HepG2 (cell line): ENCODE measurements around the gene MAPK8IP3. TPM values are rescaled to one million over a fixed set of nuclear protein-coding genes. Genes with fewer than 3 reads are reported as not detected.

Experiments used
- ATAC-seq: fragments of 200-7000 bp; cut with Tn5 transposase; 3 replicates; pipeline ENCODE4 v1.9.1; 2020; ENCODE audit warnings: mild to moderate bottlenecking, moderate library complexity
- BruUV-seq: library from RNA; stranded (reverse); fragments of 400-500 nt; replicated peaks from 2 replicates; lab custom pipeline; 2021; lab: Mats Ljungman, UMichigan
- CTCF ChIA-PET: fragments of 300-600 bp; formaldehyde crosslinking; extraction: SDS; loops from one replicate; lab custom pipeline; 2021; ENCODE audit warnings: low total read pairs, inconsistent platforms, low intra/inter-chr PET ratio; lab: Yijun Ruan, JAX
- POLR2A ChIA-PET: fragments of 350-600 bp; sonication (Branson Sonifier 250); formaldehyde crosslinking; loops from one replicate; lab custom pipeline; 2020; ENCODE audit warnings: antibody characterized with exemption, inconsistent platforms; lab: Yijun Ruan, JAX
- DNase-seq: peaks from one replicate; pipeline ENCODE4 v3.0.0-alpha.2; 2015; ENCODE audit warnings: low spot score
- FAIRE-seq: peaks from 3 replicates; lab custom pipeline; 2011; peaks lifted over from hg19 to GRCh38; lab: Jason Lieb, UNC
- H2AFZ ChIP-seq: one replicate; pipeline ENCODE4 v1.6.1; 2011; ENCODE audit warnings: low read length, inconsistent platforms
- H3K27ac ChIP-seq: fragments of 300-600 bp; 3 replicates; pipeline ENCODE4 v1.8.0; 2011; ENCODE audit warnings: mixed run types, mild to moderate bottlenecking, mixed read lengths, low read length, inconsistent platforms; ENCODE audit not compliant: insufficient read depth; ENCODE audit errors: extremely low read length
- H3K27me3 ChIP-seq, 2 experiments: fragments of 200-600 bp in 1 of 2; 2 replicates in 1 of 2; 3 replicates in 1 of 2; pipeline versions ENCODE4 v1.6.0 to v1.8.0; 2011; ENCODE audit warnings: low read length in 2 of 2, mild to moderate bottlenecking in 2 of 2, moderate library complexity in 2 of 2, inconsistent platforms in 1 of 2; ENCODE audit not compliant: insufficient read depth in 2 of 2, control insufficient read depth in 1 of 2
- H3K36me3 ChIP-seq, 2 experiments: fragments of 200-600 bp in 1 of 2; replicated peaks in 1 of 2; 2 replicates in 1 of 2; 3 replicates in 1 of 2; pipeline versions ENCODE4 v1.5.1 to v1.8.0; 2011; ENCODE audit warnings: low read length in 2 of 2, inconsistent platforms in 1 of 2; ENCODE audit not compliant: insufficient read depth in 2 of 2, control insufficient read depth in 1 of 2
- H3K4me1 ChIP-seq: 2 replicates; pipeline ENCODE4 v1.5.1; 2012; ENCODE audit warnings: low read length, inconsistent platforms; ENCODE audit not compliant: insufficient read depth
- H3K4me2 ChIP-seq: 2 replicates; pipeline ENCODE4 v1.6.0; 2011; ENCODE audit warnings: low read depth, low read length, inconsistent platforms
- H3K4me3 ChIP-seq, 3 experiments: fragments of 200-600 bp in 1 of 3; sonication (generic), shearing (Covaris generic) in 1 of 3; replicated peaks in 1 of 3; 2 replicates each; pipeline ENCODE4 v1.5.1; 2011 to 2016; ENCODE audit warnings: low read length in 3 of 3, inconsistent platforms in 2 of 3, low read depth in 2 of 3, mild to moderate bottlenecking in 2 of 3, control low read depth in 1 of 3, mixed read lengths in 1 of 3; ENCODE audit not compliant: insufficient read depth in 1 of 3
- H3K79me2 ChIP-seq: one replicate; pipeline ENCODE4 v1.6.1; 2011; ENCODE audit warnings: low read length, inconsistent platforms; ENCODE audit not compliant: insufficient read depth
- H3K9ac ChIP-seq: 2 replicates; pipeline ENCODE4 v1.6.0; 2011; ENCODE audit warnings: mild to moderate bottlenecking, low read depth, low read length, inconsistent platforms; ENCODE audit not compliant: insufficient read depth
- H3K9me3 ChIP-seq: 2 replicates; pipeline ENCODE4 v1.5.1; 2012; ENCODE audit warnings: mild to moderate bottlenecking, low read length
- H4K20me1 ChIP-seq: 2 replicates; pipeline ENCODE4 v1.6.0; 2011; ENCODE audit warnings: inconsistent platforms, mild to moderate bottlenecking, low read length, moderate library complexity; ENCODE audit not compliant: insufficient read depth
- EZH2 ChIP-seq: conservative IDR thresholded peaks from 2 replicates; pipeline ENCODE4 v1.6.1; 2012; ENCODE audit warnings: mild to moderate bottlenecking, low read depth, low read length, moderate library complexity
- GTF2F1 ChIP-seq: fragments of 150-350 bp; IDR thresholded peaks from 2 replicates; pipeline ENCODE4 v1.6.1; 2014; ENCODE audit warnings: low read length
- HNF4A ChIP-seq: sonication (generic); formaldehyde crosslinking; IDR thresholded peaks from 2 replicates; pipeline ENCODE4 v1.4.0; 2020; ENCODE audit warnings: missing genetic modification reagents
- IRF9 ChIP-seq: sonication (generic); formaldehyde crosslinking; IDR thresholded peaks from 2 replicates; pipeline ENCODE4 v1.8.0; 2022; ENCODE audit warnings: missing genetic modification reagents, mild to moderate bottlenecking, borderline replicate concordance
- JUND ChIP-seq: sonication (generic); formaldehyde crosslinking; IDR thresholded peaks from 2 replicates; pipeline ENCODE4 v1.8.0; 2022; ENCODE audit warnings: mild to moderate bottlenecking, missing genetic modification reagents
- SMAD3 ChIP-seq: sonication (generic); formaldehyde crosslinking; IDR thresholded peaks from 2 replicates; pipeline ENCODE4 v1.4.0; 2020; ENCODE audit warnings: missing genetic modification reagents
- ZBTB38 ChIP-seq: sonication (generic); formaldehyde crosslinking; IDR thresholded peaks from 2 replicates; pipeline ENCODE4 v1.5.1; 2020; ENCODE audit warnings: mild to moderate bottlenecking, missing genetic modification reagents
- ZBTB40 ChIP-seq, 2 experiments: fragments of 450-650 bp in 1 of 2; sonication (generic) in 1 of 2; formaldehyde crosslinking in 1 of 2; IDR thresholded peaks; 2 replicates each; pipeline versions ENCODE4 v1.6.1 to v1.8.0; 2016 to 2022; ENCODE audit warnings: antibody characterized with exemption in 1 of 2, mild to moderate bottlenecking in 1 of 2, missing genetic modification reagents in 1 of 2
- ZEB1 ChIP-seq: IDR thresholded peaks from 2 replicates; pipeline ENCODE4 v1.6.1; 2012; ENCODE audit warnings: mild to moderate bottlenecking, low read depth, inconsistent platforms; ENCODE audit not compliant: insufficient replicate concordance
- ZFX ChIP-seq: sonication (generic); formaldehyde crosslinking; IDR thresholded peaks from 2 replicates; pipeline ENCODE4 v1.4.0; 2020; ENCODE audit warnings: mild to moderate bottlenecking, low read depth, missing genetic modification reagents, moderate library complexity
- WGBS: methylation state at CpG from one replicate; pipeline ENCODE4 v1.1.6; 2017; ENCODE audit warnings: low lambda C conversion rate; 5-methylcytosine and 5-hydroxymethylcytosine counted together
- in situ Hi-C: cut with HindIII; loops from 2 replicates; pipeline ENCODE4 v1.10.0; 2017; ENCODE audit warnings: low pct_unique_long_range_greater_than_20kb; ENCODE audit not compliant: extremely low pct_ligation_motif_present
- intact Hi-C: fragments of 100-400 bp; cut with micrococcal nuclease; formaldehyde crosslinking; loops from one replicate; pipeline ENCODE4 v1.10.0; 2022; ENCODE audit not compliant: unreplicated experiment
- polyA plus RNA-seq, 8 experiments: library from polyadenylated mRNA; depleted of rRNA in 3 of 8; stranded (reverse) in 7 of 8; unstranded in 1 of 8; fragments of >200 nt; fragmentation: Illumina TruSeq in 4 of 8; extraction: Trizol in 4 of 8; gene quantifications; 2 replicates each; pipeline versions ENCODE4 v1.2.1 to v1.2.3, GENCODE V29; 2011 to 2016; ENCODE audit warnings: low read depth in 4 of 8, missing spikeins in 1 of 8, mixed read lengths in 1 of 8; ENCODE audit not compliant: insufficient read depth in 1 of 8
- total RNA-seq, 5 experiments: library from RNA; depleted of rRNA; stranded (reverse); fragments of >200 nt; fragmentation: Illumina TruSeq; extraction: Trizol; gene quantifications; 2 replicates each; pipeline ENCODE4 v1.2.3, GENCODE V29; 2016; ENCODE audit warnings: low read depth in 1 of 5
- TF ChIP-seq, protein P1 (sequence below): sonication (generic); formaldehyde crosslinking; IDR thresholded peaks from 2 replicates; pipeline ENCODE4 v1.5.0; 2020; ENCODE audit warnings: mild to moderate bottlenecking, missing genetic modification reagents

The MAPK8IP3 gene
- total and polyA plus RNA-seq, 2 of the 13 experiments (the other 11 are each of a cell fraction or from before 2014, with no cell fraction given) = 25.1 to 41.7 TPM

GRCh38 chr16:1740781-1741490 lies 34.9 kb downstream of the MAPK8IP3 start:
- H3K4me2 ChIP-seq = no peak overlapping the region
- H3K9ac ChIP-seq = no peak overlapping the region
- H3K9me3 ChIP-seq = peaks cover 12% of the 10 kb centered on the region
- H3K27ac ChIP-seq = no peak overlapping the region
- CTCF ChIA-PET = no interaction called here
- no peaks in the 10 kb centered on the region for H3K4me1 ChIP-seq
- 94% methylated on average over 21 of the region's 30 CpGs for WGBS
- no peaks in the 10 kb centered on the region for H3K27me3 ChIP-seq
- POLR2A ChIA-PET = no interaction called here
- in situ Hi-C loops (no loop called here), intact Hi-C loops (no loop called here)
- no peak overlapping the region for H2AFZ ChIP-seq
- H3K36me3 ChIP-seq = peaks cover 4 to 23% of the 10 kb centered on the region in 2 experiments; a peak in 4 of 5 replicates
- no peak for FAIRE-seq
- H3K79me2 ChIP-seq = no peaks in the 10 kb centered on the region
- no peaks in the 10 kb centered on the region; the same call in 1 of the 2 replicates for H4K20me1 ChIP-seq
- no peak for ATAC-seq
- H3K4me3 ChIP-seq = no peak overlapping the region
- BruUV-seq = no TSS peak
- DNase-seq = no peak
- TF ChIP-seq HNF4A (CRISPR knock-in tag) = no peak
- TF ChIP-seq IRF9 (CRISPR knock-in tag) = no peak
- TF ChIP-seq ZFX (CRISPR knock-in tag) = no peak
- TF ChIP-seq, protein P1, sequence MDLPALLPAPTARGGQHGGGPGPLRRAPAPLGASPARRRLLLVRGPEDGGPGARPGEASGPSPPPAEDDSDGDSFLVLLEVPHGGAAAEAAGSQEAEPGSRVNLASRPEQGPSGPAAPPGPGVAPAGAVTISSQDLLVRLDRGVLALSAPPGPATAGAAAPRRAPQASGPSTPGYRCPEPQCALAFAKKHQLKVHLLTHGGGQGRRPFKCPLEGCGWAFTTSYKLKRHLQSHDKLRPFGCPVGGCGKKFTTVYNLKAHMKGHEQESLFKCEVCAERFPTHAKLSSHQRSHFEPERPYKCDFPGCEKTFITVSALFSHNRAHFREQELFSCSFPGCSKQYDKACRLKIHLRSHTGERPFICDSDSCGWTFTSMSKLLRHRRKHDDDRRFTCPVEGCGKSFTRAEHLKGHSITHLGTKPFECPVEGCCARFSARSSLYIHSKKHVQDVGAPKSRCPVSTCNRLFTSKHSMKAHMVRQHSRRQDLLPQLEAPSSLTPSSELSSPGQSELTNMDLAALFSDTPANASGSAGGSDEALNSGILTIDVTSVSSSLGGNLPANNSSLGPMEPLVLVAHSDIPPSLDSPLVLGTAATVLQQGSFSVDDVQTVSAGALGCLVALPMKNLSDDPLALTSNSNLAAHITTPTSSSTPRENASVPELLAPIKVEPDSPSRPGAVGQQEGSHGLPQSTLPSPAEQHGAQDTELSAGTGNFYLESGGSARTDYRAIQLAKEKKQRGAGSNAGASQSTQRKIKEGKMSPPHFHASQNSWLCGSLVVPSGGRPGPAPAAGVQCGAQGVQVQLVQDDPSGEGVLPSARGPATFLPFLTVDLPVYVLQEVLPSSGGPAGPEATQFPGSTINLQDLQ (CRISPR knock-in tag) = no peak
- TF ChIP-seq ZBTB40 (IDR thresholded peaks at IDR 0.05) = no peak
- no peak for TF ChIP-seq ZBTB40 (CRISPR knock-in tag; IDR thresholded peaks at IDR 0.05)
- no peak for TF ChIP-seq JUND (CRISPR knock-in tag)
- TF ChIP-seq SMAD3 (CRISPR knock-in tag) = no peak
- no peak for TF ChIP-seq ZBTB38
- TF ChIP-seq GTF2F1 = no peak
- TF ChIP-seq EZH2 = no peak
- no peak for TF ChIP-seq ZEB1
